ENCODE results near the gene CPLANE1. TPM values are rescaled to one million over a fixed set of nuclear protein-coding genes. Genes with fewer than 3 reads are reported as not detected.

Gene CPLANE1
- total and polyA plus RNA-seq, 2 of the 4 experiments (the other 2 are of a cell fraction) = 4.4 to 17.9 TPM

- H3K27ac ChIP-seq (ENCODE audit: insufficient read depth, low read length) = no peak overlapping the region
- no peak overlapping the region for H3K14ac ChIP-seq (replicated peaks; ENCODE audit: low read depth, low read length)
- intact Hi-C loops (cut with micrococcal nuclease) = no loop called here
- POLR2A ChIA-PET (ENCODE audit: unreplicated experiment) = no interaction called here
- TF ChIP-seq RFX5 (IDR thresholded peaks at IDR 0.05; ENCODE audit: low read depth, low read length) = no peak
- TF ChIP-seq MAZ (IDR thresholded peaks at IDR 0.05; ENCODE audit: borderline replicate concordance, low read depth, low read length) = no peak
- no peak for TF ChIP-seq MXI1 (IDR thresholded peaks at IDR 0.05; ENCODE audit: borderline replicate concordance, low read depth, low read length)
- no peak for TF ChIP-seq FOS (IDR thresholded peaks at IDR 0.05; ENCODE audit: low read depth, low read length)
- no peak for TF ChIP-seq SMC3 (IDR thresholded peaks at IDR 0.05; ENCODE audit: low read depth, low read length)
- no peak for TF ChIP-seq ELK1 (IDR thresholded peaks at IDR 0.05; ENCODE audit: borderline replicate concordance, low read depth, low read length)
- no peak for TF ChIP-seq CHD1 (IDR thresholded peaks at IDR 0.05; ENCODE audit: low read depth, low read length)
- no peak for TF ChIP-seq MAFK (IDR thresholded peaks at IDR 0.05; ENCODE audit: low read depth, low read length)
- no peak for TF ChIP-seq BHLHE40 (IDR thresholded peaks at IDR 0.05; ENCODE audit: low read depth, low read length)
- TF ChIP-seq CEBPB (IDR thresholded peaks at IDR 0.05; ENCODE audit: low read depth, low read length) = no peak
- no peak for TF ChIP-seq CTCF (conservative IDR thresholded peaks at IDR 0.05; ENCODE audit: low read depth, low read length)
- TF ChIP-seq POLR2A (IDR thresholded peaks at IDR 0.05; ENCODE audit: low read depth, low read length) = no peak
- TF ChIP-seq RCOR1 (IDR thresholded peaks at IDR 0.05; ENCODE audit: insufficient replicate concordance, low read length) = no peak
- TF ChIP-seq RAD21 (IDR thresholded peaks at IDR 0.05; ENCODE audit: low read length) = no peak
- no peak for TF ChIP-seq NFE2L2 (IDR thresholded peaks at IDR 0.05; ENCODE audit: low read depth, low read length)
- TF ChIP-seq USF2 (IDR thresholded peaks at IDR 0.05; ENCODE audit: low read depth, low read length) = no peak
- WGBS, 2 experiments (ENCODE audit: extremely low coverage in 2 of 2, insufficient read length in 1 of 2) = 89% methylated on average over 5 of the region's 9 CpGs; no CpG with 5 or more reads in 1 of the 2 experiments
- no peak overlapping the region for H3K18ac ChIP-seq (ENCODE audit: low read depth, low read length)
- H2BK5ac ChIP-seq (ENCODE audit: low read depth, low read length, poor library complexity, severe bottlenecking) = no peak overlapping the region
- DNase-seq (no peak), ATAC-seq (ENCODE audit: low read depth) (no peak)
- no peak overlapping the region for H4K5ac ChIP-seq (ENCODE audit: low read depth, low read length)
- in situ Hi-C loops (cut with MboI; ENCODE audit: low sequenced_read_pairs) = no loop called here
- no peaks in the 10 kb centered on the region for H4K20me1 ChIP-seq (ENCODE audit: insufficient read depth, low read length)
- no peak overlapping the region for H2BK15ac ChIP-seq (ENCODE audit: low read depth, low read length)
- no peak overlapping the region for H4K91ac ChIP-seq (ENCODE audit: insufficient read depth, low read depth, low read length)
- no peak overlapping the region for H3K56ac ChIP-seq (ENCODE audit: extremely low read depth, insufficient read depth, low read length)
- H3K79me1 ChIP-seq (ENCODE audit: low read depth in 1 of 2, low read length in 2 of 2) = no peaks in the 10 kb centered on the region; a peak in 1 of 4 replicates
- no peak overlapping the region for H3K23ac ChIP-seq (ENCODE audit: low read depth, low read length)
- H3K9me1 ChIP-seq (ENCODE audit: insufficient read depth, low read length) = no peaks in the 10 kb centered on the region
- CTCF ChIA-PET = no interaction called here
- no peak overlapping the region for H2AFZ ChIP-seq (replicated peaks; ENCODE audit: low read length, poor library complexity)
- BruUV-seq (replicated peaks) = no TSS peak
- no peak overlapping the region for H2BK120ac ChIP-seq (ENCODE audit: low read depth, low read length)
- no peak overlapping the region for H3K9ac ChIP-seq (ENCODE audit: low read depth, low read length)
- no peak overlapping the region for H3K4me3 ChIP-seq (ENCODE audit: insufficient read depth, low read depth, low read length)
- no peak overlapping the region for H2AK5ac ChIP-seq (ENCODE audit: low read depth, low read length)
- dilution Hi-C loops (cut with HindIII; ENCODE audit: low sequenced_read_pairs, unreplicated experiment) = no loop called here
- no peak overlapping the region for H3K4ac ChIP-seq (ENCODE audit: low read depth, low read length)
- H2BK20ac ChIP-seq (ENCODE audit: low read depth, low read length) = no peak overlapping the region
- H3K36me3 ChIP-seq (ENCODE audit: control insufficient read depth, insufficient read depth, low read length) = peaks cover 17% of the 10 kb centered on the region
- no peak overlapping the region for H4K8ac ChIP-seq (ENCODE audit: low read depth in 2 of 2, low read length in 2 of 2)
- no peaks in the 10 kb centered on the region for H3K4me1 ChIP-seq (ENCODE audit: control insufficient read depth, insufficient read depth, low read length)
- H3K9me3 ChIP-seq (ENCODE audit: control insufficient read depth, insufficient read depth, low read length) = no peaks in the 10 kb centered on the region
- no peaks in the 10 kb centered on the region for H3K27me3 ChIP-seq (ENCODE audit: control insufficient read depth, insufficient read depth, low read length)
- H2AK9ac ChIP-seq (replicated peaks; ENCODE audit: low read depth, low read length, poor library complexity) = no peak overlapping the region
- no peak overlapping the region for H3K4me2 ChIP-seq (ENCODE audit: low read depth, low read length)
Observed at GRCh38 chr5:37064442-37064841, 184.7 kb downstream of the CPLANE1 start.
